Endothelial cell of umbilical vein (primary cell): ENCODE measurements around the gene PNPO. TPM values are rescaled to one million over a fixed set of nuclear protein-coding genes. Genes with fewer than 3 reads are reported as not detected.
A peak's percentile ranks its signal among the peaks of the same experiment; 100 is the strongest.

Source experiments
- BruUV-seq: library from RNA; stranded (reverse); fragments of 400-500 nt; replicated peaks from 2 replicates; lab custom pipeline; 2021; lab: Mats Ljungman, UMichigan
- CTCF ChIA-PET: fragments of 300-600, 350-600 bp; sonication (Branson Sonifier 250); formaldehyde crosslinking; loops from one replicate; lab custom pipeline; 2021; ENCODE audit warnings: antibody characterized with exemption, inconsistent platforms; lab: Charles Lee
- POLR2A ChIA-PET: fragments of 300-600, 350-600 bp; sonication (Branson Sonifier 250); formaldehyde crosslinking; loops from one replicate; lab custom pipeline; 2021; ENCODE audit warnings: antibody characterized with exemption, inconsistent platforms; lab: Charles Lee
- DNase-seq: peaks from one replicate; pipeline ENCODE4 v3.0.0-alpha.2; 2011; ENCODE audit warnings: low read depth, low spot score
- FAIRE-seq: peaks from 2 replicates; lab custom pipeline; 2011; peaks lifted over from hg19 to GRCh38; lab: Jason Lieb, UNC
- H2AFZ ChIP-seq: 2 replicates; pipeline ENCODE4 v1.6.0; 2012; ENCODE audit warnings: low read depth, low read length, control low read depth, inconsistent platforms
- H3K27ac ChIP-seq: 2 replicates; pipeline ENCODE4 v1.5.1; 2011; ENCODE audit warnings: low read depth, mild to moderate bottlenecking, control low read depth, low read length, moderate library complexity; ENCODE audit not compliant: insufficient read depth
- H3K27me3 ChIP-seq, 2 experiments: 2 replicates each; pipeline versions ENCODE4 v1.6.0 to v1.6.1; 2011; ENCODE audit warnings: low read length in 2 of 2, mixed read lengths in 1 of 2; ENCODE audit not compliant: control insufficient read depth in 2 of 2, insufficient read depth in 2 of 2
- H3K36me3 ChIP-seq, 2 experiments: 2 replicates in 1 of 2; 3 replicates in 1 of 2; pipeline ENCODE4 v1.5.1; 2011; ENCODE audit warnings: low read length in 2 of 2, mild to moderate bottlenecking in 1 of 2, moderate library complexity in 1 of 2; ENCODE audit not compliant: control insufficient read depth in 2 of 2, insufficient read depth in 2 of 2; ENCODE audit errors: extremely low read depth in 1 of 2
- H3K4me1 ChIP-seq: 3 replicates; pipeline ENCODE4 v1.5.1; 2011; ENCODE audit warnings: mild to moderate bottlenecking, low read length; ENCODE audit not compliant: control insufficient read depth, insufficient read depth; ENCODE audit errors: extremely low read depth
- H3K4me2 ChIP-seq: 2 replicates; pipeline ENCODE4 v1.6.1; 2011; ENCODE audit warnings: low read length, control low read depth, mixed read lengths; ENCODE audit not compliant: insufficient read depth
- H3K4me3 ChIP-seq, 3 experiments: fragments of 200-600 bp in 1 of 3; sonication (generic), shearing (Covaris generic) in 1 of 3; replicated peaks in 1 of 3; 2 replicates each; pipeline ENCODE4 v1.5.1; 2011 to 2016; ENCODE audit warnings: control low read depth in 3 of 3, low read length in 3 of 3, mild to moderate bottlenecking in 2 of 3, inconsistent platforms in 1 of 3, low read depth in 1 of 3, moderate library complexity in 1 of 3; ENCODE audit not compliant: insufficient read depth in 1 of 3
- H3K79me2 ChIP-seq: 2 replicates; pipeline ENCODE4 v1.6.0; 2012; ENCODE audit warnings: low read length, inconsistent platforms; ENCODE audit not compliant: control insufficient read depth, insufficient read depth
- H3K9ac ChIP-seq: replicated peaks from 2 replicates; pipeline ENCODE3; 2011; ENCODE audit warnings: low read length, control low read depth; ENCODE audit not compliant: insufficient read depth; ENCODE audit errors: extremely low read depth
- H3K9me1 ChIP-seq: replicated peaks from 3 replicates; pipeline ENCODE4 v1.6.0; 2011; ENCODE audit warnings: mild to moderate bottlenecking, low read length; ENCODE audit not compliant: control insufficient read depth, insufficient read depth; ENCODE audit errors: extremely low read depth
- H3K9me3 ChIP-seq: replicated peaks from 2 replicates; pipeline ENCODE4 v1.5.1; 2012; ENCODE audit warnings: low read length, inconsistent platforms; ENCODE audit not compliant: control insufficient read depth, insufficient read depth
- H4K20me1 ChIP-seq: replicated peaks from 2 replicates; pipeline ENCODE3; 2011; ENCODE audit warnings: mild to moderate bottlenecking, low read length; ENCODE audit not compliant: control insufficient read depth, insufficient read depth; ENCODE audit errors: extremely low read depth
- CTCF ChIP-seq, 2 donors: IDR thresholded peaks; 1 replicate in 1 of 2; 2 replicates in 1 of 2; pipeline ENCODE4 v1.5.1; 2011; ENCODE audit warnings: low read length in 2 of 2, mild to moderate bottlenecking in 2 of 2, moderate library complexity in 2 of 2, control low read depth in 1 of 2, inconsistent platforms in 1 of 2, low read depth in 1 of 2; ENCODE audit not compliant: insufficient read depth in 1 of 2; ENCODE audit errors: extremely low read depth in 1 of 2
- EZH2 ChIP-seq: IDR thresholded peaks from 2 replicates; pipeline ENCODE4 v1.6.1; 2012; ENCODE audit warnings: borderline replicate concordance, low read depth, mild to moderate bottlenecking, moderate library complexity, low read length, inconsistent platforms; ENCODE audit not compliant: severe bottlenecking
- FOS ChIP-seq: IDR thresholded peaks from 2 replicates; pipeline ENCODE4 v1.6.1; 2011; ENCODE audit warnings: mild to moderate bottlenecking, low read length, moderate library complexity, borderline replicate concordance; ENCODE audit not compliant: insufficient read depth
- GATA2 ChIP-seq: IDR thresholded peaks from 2 replicates; pipeline ENCODE4 v1.7.0; 2011; ENCODE audit warnings: low read depth, mild to moderate bottlenecking, moderate library complexity, mixed read lengths, low read length; ENCODE audit not compliant: insufficient read length, insufficient read depth
- JUN ChIP-seq: IDR thresholded peaks from 2 replicates; pipeline ENCODE4 v1.6.1; 2011; ENCODE audit warnings: borderline replicate concordance, low read depth; ENCODE audit not compliant: insufficient read length, insufficient read depth
- MAX ChIP-seq: IDR thresholded peaks from 2 replicates; pipeline ENCODE4 v1.6.1; 2011; ENCODE audit not compliant: insufficient read depth, insufficient read length
- MYC ChIP-seq: IDR thresholded peaks from one replicate; pipeline ENCODE4 v1.6.1; 2011; ENCODE audit warnings: mild to moderate bottlenecking, low read depth, low read length
- POLR2A ChIP-seq: IDR thresholded peaks from 2 replicates; pipeline ENCODE4 v1.6.1; 2012; ENCODE audit warnings: low read depth, mild to moderate bottlenecking, control low read depth, low read length
- POLR2AphosphoS5 ChIP-seq: IDR thresholded peaks from 2 replicates; pipeline ENCODE4 v1.6.1; 2012; ENCODE audit warnings: low read depth, mild to moderate bottlenecking, control low read depth, low read length, moderate library complexity; ENCODE audit not compliant: insufficient read depth
- dilution Hi-C: fragments of 300-500 bp; cut with MboI; formaldehyde crosslinking; loops from one replicate; pipeline ENCODE4 v1.15.0; 2019; ENCODE audit warnings: low sequenced_read_pairs; ENCODE audit not compliant: extremely low pct_ligation_motif_present
- intact Hi-C: fragments of 100-400 bp; cut with micrococcal nuclease; formaldehyde crosslinking; loops from one replicate; pipeline ENCODE4 v1.10.0; 2022
- polyA plus RNA-seq, 4 experiments: library from polyadenylated mRNA; depleted of rRNA in 3 of 4; stranded (reverse) in 3 of 4; unstranded in 1 of 4; fragments of >200 nt; gene quantifications; 2 replicates each; pipeline versions ENCODE4 v1.2.1 to v1.2.3, GENCODE V29; 2011 to 2012; ENCODE audit warnings: missing spikeins in 1 of 4
- total RNA-seq: library from RNA; stranded (reverse); gene quantifications from 2 replicates; pipeline ENCODE4 v1.2.3, GENCODE V29; 2021

Gene PNPO
- total and polyA plus RNA-seq, 2 donors (not counting 3 experiments of a cell fraction or from before 2014, with no cell fraction given) = 19.7 to 22.0 TPM

- no peak for FAIRE-seq
- no peaks in the 10 kb centered on the region for H3K79me2 ChIP-seq
- dilution Hi-C loops (no loop called here), intact Hi-C loops (no loop called here)
- no peaks in the 10 kb centered on the region for H3K9me1 ChIP-seq
- DNase-seq = no peak
- H3K9ac ChIP-seq = no peak overlapping the region
- no peaks in the 10 kb centered on the region for H4K20me1 ChIP-seq
- H3K4me2 ChIP-seq = no peak overlapping the region
- H2AFZ ChIP-seq = no peak overlapping the region
- no peak overlapping the region for H3K4me3 ChIP-seq
- H3K27ac ChIP-seq = no peak overlapping the region
- TSS peak; percentile 81 for BruUV-seq
- no peaks in the 10 kb centered on the region for H3K36me3 ChIP-seq
- no peaks in the 10 kb centered on the region for H3K9me3 ChIP-seq
- peaks cover 4% of the 10 kb centered on the region for H3K4me1 ChIP-seq
- POLR2A ChIA-PET = no interaction called here
- no peak for TF ChIP-seq FOS
- TF ChIP-seq POLR2AphosphoS5 = no peak
- TF ChIP-seq MYC = no peak
- no peak for TF ChIP-seq CTCF (IDR thresholded peaks at IDR 0.05; ENCODE audit: extremely low read depth in 1 of 2, insufficient read depth in 1 of 2, low read depth in 1 of 2, low read length in 2 of 2)
- TF ChIP-seq JUN = no peak
- no peak for TF ChIP-seq GATA2
- no peak for TF ChIP-seq MAX
- TF ChIP-seq POLR2A = no peak
- no peak for TF ChIP-seq EZH2
- H3K27me3 ChIP-seq = no peaks in the 10 kb centered on the region
- CTCF ChIA-PET = interaction anchor here (0.6 to 2.6 kb wide), 3 partner anchors 25 to 31 kb away, joined by 3 to 7 read pairs (median 3); partner anchors contain the start of gene PNPO
These were observed 24.7 kb upstream of the PNPO start for GRCh38 chr17:47916489-47917208.
